ENCODE data around the gene SCN2A. TPM values are rescaled to one million over a fixed set of nuclear protein-coding genes. Genes with fewer than 3 reads are reported as not detected.

Gene SCN2A
- total and polyA plus RNA-seq, 10 of the 15 experiments (the other 5 are each of a cell fraction or from before 2014, with no cell fraction given) = 0.01 TPM; not detected in 8

DNA sequence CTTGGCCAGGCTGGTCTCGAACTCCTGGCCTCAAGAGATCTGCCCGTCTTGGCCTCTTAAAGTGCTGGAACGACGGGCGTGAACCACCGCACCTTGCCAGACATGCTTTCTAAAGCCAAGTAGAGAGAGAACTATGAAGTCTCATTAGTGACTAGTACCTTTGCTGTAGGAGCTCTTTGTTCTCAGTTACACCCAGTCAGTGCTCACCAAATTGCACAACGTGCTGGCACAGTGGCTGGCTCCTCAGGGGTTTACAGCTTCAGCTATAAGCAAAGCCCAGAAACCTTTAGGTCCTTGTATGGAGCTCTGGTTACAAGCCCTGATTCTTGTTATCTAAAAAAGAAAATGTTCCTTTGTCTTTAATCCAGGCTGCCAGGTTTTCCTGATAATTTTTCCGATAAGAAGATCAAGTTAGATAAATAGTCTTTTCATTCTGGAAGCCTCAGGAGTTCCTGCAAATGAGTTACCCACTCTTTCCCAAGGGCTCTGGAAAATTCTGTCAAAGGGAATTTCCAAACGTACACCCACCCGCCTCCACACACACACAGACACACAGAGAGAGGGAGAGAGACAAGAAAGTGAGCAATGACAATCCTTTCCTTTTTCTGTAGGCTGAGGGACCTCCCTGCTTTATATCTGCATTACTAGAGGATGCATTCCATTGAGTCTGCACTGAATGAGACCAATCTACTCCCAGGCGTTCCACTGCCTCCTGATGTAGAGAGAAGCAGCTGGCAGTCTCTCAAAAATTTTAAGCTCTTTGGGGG, 130.1 kb downstream of the SCN2A start (continued):
- no peak for TF ChIP-seq KDM1A (IDR thresholded peaks at IDR 0.05; ENCODE audit: borderline replicate concordance)

DNA sequence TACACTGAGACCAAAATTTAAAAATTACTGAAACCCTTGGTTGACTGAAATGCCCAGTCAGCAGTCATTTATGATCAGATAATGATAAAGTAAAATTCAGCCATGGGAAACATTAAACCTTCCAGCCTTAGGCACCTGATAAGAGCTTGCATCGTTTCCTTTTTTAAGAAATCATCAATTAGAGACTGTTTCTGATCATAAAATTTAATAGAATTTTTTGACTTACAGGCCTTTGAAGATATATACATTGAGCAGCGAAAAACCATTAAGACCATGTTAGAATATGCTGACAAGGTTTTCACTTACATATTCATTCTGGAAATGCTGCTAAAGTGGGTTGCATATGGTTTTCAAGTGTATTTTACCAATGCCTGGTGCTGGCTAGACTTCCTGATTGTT, 130.7 kb downstream of the SCN2A start:
- 0% methylated on average over 2 of the region's 2 CpGs for WGBS (ENCODE audit: insufficient coverage, insufficient replicate concordance, low lambda C conversion rate, missing lambda C conversion rate)
- CTCF ChIA-PET = no interaction called here
- Histone ChIP-seq H3K9ac (ENCODE audit: control insufficient read depth, insufficient read depth, low read length) (no peak overlapping the region), H3K27ac (ENCODE audit: control insufficient read depth, insufficient read depth) (no peak overlapping the region), H4K20me1 (ENCODE audit: control insufficient read depth, insufficient read depth) (no peaks in the 10 kb centered on the region), H3K9me3 (replicated peaks; ENCODE audit: control insufficient read depth, insufficient read depth, low read length) (no peaks in the 10 kb centered on the region), H3K27me3 (replicated peaks in 1 of 2; ENCODE audit: control insufficient read depth in 2 of 2, insufficient read depth in 2 of 2, low read length in 1 of 2) (no peaks in the 10 kb centered on the region; a peak in 1 of 4 replicates), H3K36me3 (ENCODE audit: control insufficient read depth in 2 of 2, insufficient read depth in 2 of 2, low read length in 1 of 2) (no peaks in the 10 kb centered on the region), H3K79me2 (ENCODE audit: control insufficient read depth, insufficient read depth, low read length) (no peaks in the 10 kb centered on the region), H3K4me1 (ENCODE audit: control insufficient read depth, insufficient read depth, low read length) (no peaks in the 10 kb centered on the region), H2AFZ (ENCODE audit: control insufficient read depth, low read depth, low read length) (no peak overlapping the region), H3K4me3 (no peak overlapping the region), H3K4me2 (ENCODE audit: control insufficient read depth, insufficient read depth) (no peak overlapping the region)
- RAD21 ChIA-PET (ENCODE audit: unreplicated experiment) = no interaction called here
- ATAC-seq (no peak), FAIRE-seq (no peak), DNase-seq (ENCODE audit: low read depth, low spot score) (no peak)
- intact Hi-C loops (cut with micrococcal nuclease; ENCODE audit: unreplicated experiment) = no loop called here
- POLR2A ChIA-PET = no interaction called here
- SMC1A ChIA-PET (ENCODE audit: uncharacterized antibody, unreplicated experiment) = interaction anchor here (1.5 kb wide), 1 partner anchor 12 kb away, joined by 3 read pairs; no protein-coding TSS in a partner anchor
- in situ Hi-C loops (cut with MboI) = no loop called here
- BruUV-seq (replicated peaks) = no TSS peak
- TF ChIP-seq SUZ12 (IDR thresholded peaks at IDR 0.05; ENCODE audit: unreplicated experiment) (no peak), POLR2AphosphoS2 (IDR thresholded peaks at IDR 0.05; ENCODE audit: low read depth, low read length) (no peak), GABPA (IDR thresholded peaks at IDR 0.05; ENCODE audit: low read depth) (no peak), FOXM1 (IDR thresholded peaks at IDR 0.05; ENCODE audit: low read depth, low read length) (no peak), NR2F1 (conservative IDR thresholded peaks at IDR 0.05) (no peak), LARP7 (IDR thresholded peaks at IDR 0.05) (no peak), ZSCAN29 (IDR thresholded peaks at IDR 0.05) (no peak), HCFC1 (IDR thresholded peaks at IDR 0.05; ENCODE audit: low read length) (no peak), STAT3 (IDR thresholded peaks at IDR 0.05; ENCODE audit: low read depth, low read length) (no peak), ZNF24 (IDR thresholded peaks at IDR 0.05) (no peak)
- TF ChIP-seq, protein P1, sequence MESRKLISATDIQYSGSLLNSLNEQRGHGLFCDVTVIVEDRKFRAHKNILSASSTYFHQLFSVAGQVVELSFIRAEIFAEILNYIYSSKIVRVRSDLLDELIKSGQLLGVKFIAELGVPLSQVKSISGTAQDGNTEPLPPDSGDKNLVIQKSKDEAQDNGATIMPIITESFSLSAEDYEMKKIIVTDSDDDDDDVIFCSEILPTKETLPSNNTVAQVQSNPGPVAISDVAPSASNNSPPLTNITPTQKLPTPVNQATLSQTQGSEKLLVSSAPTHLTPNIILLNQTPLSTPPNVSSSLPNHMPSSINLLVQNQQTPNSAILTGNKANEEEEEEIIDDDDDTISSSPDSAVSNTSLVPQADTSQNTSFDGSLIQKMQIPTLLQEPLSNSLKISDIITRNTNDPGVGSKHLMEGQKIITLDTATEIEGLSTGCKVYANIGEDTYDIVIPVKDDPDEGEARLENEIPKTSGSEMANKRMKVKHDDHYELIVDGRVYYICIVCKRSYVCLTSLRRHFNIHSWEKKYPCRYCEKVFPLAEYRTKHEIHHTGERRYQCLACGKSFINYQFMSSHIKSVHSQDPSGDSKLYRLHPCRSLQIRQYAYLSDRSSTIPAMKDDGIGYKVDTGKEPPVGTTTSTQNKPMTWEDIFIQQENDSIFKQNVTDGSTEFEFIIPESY (IDR thresholded peaks at IDR 0.05) = no peak
- TF ChIP-seq, protein P2, sequence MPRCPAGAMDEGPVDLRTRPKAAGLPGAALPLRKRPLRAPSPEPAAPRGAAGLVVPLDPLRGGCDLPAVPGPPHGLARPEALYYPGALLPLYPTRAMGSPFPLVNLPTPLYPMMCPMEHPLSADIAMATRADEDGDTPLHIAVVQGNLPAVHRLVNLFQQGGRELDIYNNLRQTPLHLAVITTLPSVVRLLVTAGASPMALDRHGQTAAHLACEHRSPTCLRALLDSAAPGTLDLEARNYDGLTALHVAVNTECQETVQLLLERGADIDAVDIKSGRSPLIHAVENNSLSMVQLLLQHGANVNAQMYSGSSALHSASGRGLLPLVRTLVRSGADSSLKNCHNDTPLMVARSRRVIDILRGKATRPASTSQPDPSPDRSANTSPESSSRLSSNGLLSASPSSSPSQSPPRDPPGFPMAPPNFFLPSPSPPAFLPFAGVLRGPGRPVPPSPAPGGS (IDR thresholded peaks at IDR 0.05; ENCODE audit: borderline replicate concordance, insufficient read depth, low read depth, low read length, poor library complexity, severe bottlenecking) = no peak
- TF ChIP-seq, protein P3, sequence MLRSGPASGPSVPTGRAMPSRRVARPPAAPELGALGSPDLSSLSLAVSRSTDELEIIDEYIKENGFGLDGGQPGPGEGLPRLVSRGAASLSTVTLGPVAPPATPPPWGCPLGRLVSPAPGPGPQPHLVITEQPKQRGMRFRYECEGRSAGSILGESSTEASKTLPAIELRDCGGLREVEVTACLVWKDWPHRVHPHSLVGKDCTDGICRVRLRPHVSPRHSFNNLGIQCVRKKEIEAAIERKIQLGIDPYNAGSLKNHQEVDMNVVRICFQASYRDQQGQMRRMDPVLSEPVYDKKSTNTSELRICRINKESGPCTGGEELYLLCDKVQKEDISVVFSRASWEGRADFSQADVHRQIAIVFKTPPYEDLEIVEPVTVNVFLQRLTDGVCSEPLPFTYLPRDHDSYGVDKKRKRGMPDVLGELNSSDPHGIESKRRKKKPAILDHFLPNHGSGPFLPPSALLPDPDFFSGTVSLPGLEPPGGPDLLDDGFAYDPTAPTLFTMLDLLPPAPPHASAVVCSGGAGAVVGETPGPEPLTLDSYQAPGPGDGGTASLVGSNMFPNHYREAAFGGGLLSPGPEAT (IDR thresholded peaks at IDR 0.05; ENCODE audit: low read depth) = no peak
- TF ChIP-seq, protein P4, sequence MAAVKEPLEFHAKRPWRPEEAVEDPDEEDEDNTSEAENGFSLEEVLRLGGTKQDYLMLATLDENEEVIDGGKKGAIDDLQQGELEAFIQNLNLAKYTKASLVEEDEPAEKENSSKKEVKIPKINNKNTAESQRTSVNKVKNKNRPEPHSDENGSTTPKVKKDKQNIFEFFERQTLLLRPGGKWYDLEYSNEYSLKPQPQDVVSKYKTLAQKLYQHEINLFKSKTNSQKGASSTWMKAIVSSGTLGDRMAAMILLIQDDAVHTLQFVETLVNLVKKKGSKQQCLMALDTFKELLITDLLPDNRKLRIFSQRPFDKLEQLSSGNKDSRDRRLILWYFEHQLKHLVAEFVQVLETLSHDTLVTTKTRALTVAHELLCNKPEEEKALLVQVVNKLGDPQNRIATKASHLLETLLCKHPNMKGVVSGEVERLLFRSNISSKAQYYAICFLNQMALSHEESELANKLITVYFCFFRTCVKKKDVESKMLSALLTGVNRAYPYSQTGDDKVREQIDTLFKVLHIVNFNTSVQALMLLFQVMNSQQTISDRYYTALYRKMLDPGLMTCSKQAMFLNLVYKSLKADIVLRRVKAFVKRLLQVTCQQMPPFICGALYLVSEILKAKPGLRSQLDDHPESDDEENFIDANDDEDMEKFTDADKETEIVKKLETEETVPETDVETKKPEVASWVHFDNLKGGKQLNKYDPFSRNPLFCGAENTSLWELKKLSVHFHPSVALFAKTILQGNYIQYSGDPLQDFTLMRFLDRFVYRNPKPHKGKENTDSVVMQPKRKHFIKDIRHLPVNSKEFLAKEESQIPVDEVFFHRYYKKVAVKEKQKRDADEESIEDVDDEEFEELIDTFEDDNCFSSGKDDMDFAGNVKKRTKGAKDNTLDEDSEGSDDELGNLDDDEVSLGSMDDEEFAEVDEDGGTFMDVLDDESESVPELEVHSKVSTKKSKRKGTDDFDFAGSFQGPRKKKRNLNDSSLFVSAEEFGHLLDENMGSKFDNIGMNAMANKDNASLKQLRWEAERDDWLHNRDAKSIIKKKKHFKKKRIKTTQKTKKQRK (IDR thresholded peaks at IDR 0.05; ENCODE audit: low read depth, low read length) = no peak
